Right lobe of liver (tissue), 6 donors: ENCODE measurements around the gene PARP8. TPM values are rescaled to one million over a fixed set of nuclear protein-coding genes. Genes with fewer than 3 reads are reported as not detected.

ENCODE experiments used
- ATAC-seq, 4 donors: fragments of 200-7000 bp; cut with Tn5 transposase; one replicate each; pipeline ENCODE4 v1.9.1; 2020; ENCODE audit warnings: mild to moderate bottlenecking in 4 of 4, moderate library complexity in 4 of 4
- DNase-seq, 3 donors: peaks; one replicate each; pipeline ENCODE4 v3.0.0-alpha.2; 2020
- H3K27ac ChIP-seq, 3 donors: fragments of 200-600 bp; one replicate each; pipeline ENCODE4 v1.8.0; 2022
- H3K27me3 ChIP-seq, 2 donors: fragments of 200-600 bp; one replicate each; pipeline ENCODE4 v1.8.0; 2022
- H3K36me3 ChIP-seq, 4 donors: fragments of 200-600 bp; sonication (generic) in 1 of 4; one replicate each; pipeline versions ENCODE4 v1.5.1 to v1.8.0; 2017 to 2022; ENCODE audit warnings: control low read depth in 1 of 4
- H3K4me1 ChIP-seq, 4 donors: fragments of 200-600 bp; sonication (generic) in 1 of 4; one replicate each; pipeline versions ENCODE4 v1.5.1 to v1.8.0; 2017 to 2022; ENCODE audit warnings: control low read depth in 1 of 4
- H3K4me3 ChIP-seq, 3 donors: fragments of 200-600 bp; one replicate each; pipeline ENCODE4 v1.8.0; 2022
- H3K9me3 ChIP-seq, 4 donors: fragments of 200-600 bp; sonication (generic) in 1 of 4; one replicate each; pipeline versions ENCODE4 v1.5.1 to v1.8.0; 2017 to 2022; ENCODE audit warnings: control low read depth in 1 of 4
- POLR2A ChIP-seq: fragments of 450-650 bp; IDR thresholded peaks from one replicate; pipeline ENCODE4 v1.6.1; 2017; ENCODE audit warnings: antibody characterized with exemption, mild to moderate bottlenecking
- WGBS: methylation state at CpG from one replicate; pipeline ENCODE4 v1.1.6; 2018; ENCODE audit warnings: low coverage, low lambda C conversion rate; ENCODE audit not compliant: insufficient coverage; ENCODE audit errors: missing lambda C conversion rate; 5-methylcytosine and 5-hydroxymethylcytosine counted together
- intact Hi-C, 2 donors: fragments of 100-400 bp; cut with DNase I; formaldehyde crosslinking; loops; one replicate each; pipeline versions ENCODE4 v1.11.2 to v1.14.1; 2022
- total RNA-seq, 6 experiments: library from RNA; depleted of rRNA in 2 of 6; stranded (reverse); fragments of >200 nt in 2 of 6; fragmentation: NEBNext Ultra II Directional in 3 of 6; extraction: Animal tissue kit (Norgen Biotek cat#: 25700) in 3 of 6; gene quantifications; one replicate each; pipeline versions ENCODE4 v1.1.0 to v1.2.4, GENCODE V29; 2016 to 2023
- TF ChIP-seq, protein P1 (sequence below), 4 donors: fragments of 200-600 bp in 3 of 4; fragments of 450-650 bp in 1 of 4; IDR thresholded peaks; one replicate each; pipeline versions ENCODE4 v1.5.1 to v1.8.0; 2016 to 2022; ENCODE audit warnings: antibody characterized with exemption in 4 of 4, mild to moderate bottlenecking in 2 of 4
- donor health status: DM: no; HTN: yes; CAD: no.
- donor health status: DM: no; HTN: no; CAD: no.
- donor health status: DM: no; HTN: no; CAD: no.
- donor health status: DM: no; HTN: yes; CAD: no.
- donor health status: DM: no; HTN: yes; CAD: no.

Gene PARP8
- total RNA-seq, 6 experiments from 2014 or later: 4.9 to 14.1 (median 10.1) TPM

DNA sequence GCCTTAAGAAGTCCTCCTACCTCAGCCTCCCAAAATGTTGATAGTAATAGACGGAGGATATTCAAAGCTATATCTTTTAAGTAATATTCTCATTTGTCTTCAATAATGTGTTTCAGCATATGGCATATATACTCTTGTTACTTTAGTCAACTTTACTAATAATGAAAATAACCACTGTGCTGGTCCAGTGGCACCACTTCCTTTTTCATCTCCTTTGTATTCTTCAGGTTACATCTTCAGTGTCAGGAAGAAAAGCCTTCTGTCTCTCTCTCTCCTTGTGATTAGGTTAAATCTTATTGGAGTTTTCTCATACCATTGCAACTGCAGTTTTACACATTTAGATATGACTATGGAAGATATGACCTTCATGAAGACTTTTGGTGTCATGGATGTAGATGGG is 31.3 kb downstream of the PARP8 start:
- no peak overlapping the region for H3K4me3 ChIP-seq
- ATAC-seq (no peak), DNase-seq (no peak)
- H3K27me3 ChIP-seq: no peaks in the 10 kb centered on the region
- no peaks in the 10 kb centered on the region for H3K36me3 ChIP-seq
- no peaks in the 10 kb centered on the region for H3K4me1 ChIP-seq
- intact Hi-C loops: no loop called here
- TF ChIP-seq, protein P1, sequence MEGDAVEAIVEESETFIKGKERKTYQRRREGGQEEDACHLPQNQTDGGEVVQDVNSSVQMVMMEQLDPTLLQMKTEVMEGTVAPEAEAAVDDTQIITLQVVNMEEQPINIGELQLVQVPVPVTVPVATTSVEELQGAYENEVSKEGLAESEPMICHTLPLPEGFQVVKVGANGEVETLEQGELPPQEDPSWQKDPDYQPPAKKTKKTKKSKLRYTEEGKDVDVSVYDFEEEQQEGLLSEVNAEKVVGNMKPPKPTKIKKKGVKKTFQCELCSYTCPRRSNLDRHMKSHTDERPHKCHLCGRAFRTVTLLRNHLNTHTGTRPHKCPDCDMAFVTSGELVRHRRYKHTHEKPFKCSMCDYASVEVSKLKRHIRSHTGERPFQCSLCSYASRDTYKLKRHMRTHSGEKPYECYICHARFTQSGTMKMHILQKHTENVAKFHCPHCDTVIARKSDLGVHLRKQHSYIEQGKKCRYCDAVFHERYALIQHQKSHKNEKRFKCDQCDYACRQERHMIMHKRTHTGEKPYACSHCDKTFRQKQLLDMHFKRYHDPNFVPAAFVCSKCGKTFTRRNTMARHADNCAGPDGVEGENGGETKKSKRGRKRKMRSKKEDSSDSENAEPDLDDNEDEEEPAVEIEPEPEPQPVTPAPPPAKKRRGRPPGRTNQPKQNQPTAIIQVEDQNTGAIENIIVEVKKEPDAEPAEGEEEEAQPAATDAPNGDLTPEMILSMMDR (IDR thresholded peaks at IDR 0.05): no peak
- no peak for TF ChIP-seq POLR2A
- no peaks in the 10 kb centered on the region for H3K9me3 ChIP-seq
- WGBS: 71% methylated on average over 1 of the region's 1 CpG
- no peak overlapping the region for H3K27ac ChIP-seq

DNA sequence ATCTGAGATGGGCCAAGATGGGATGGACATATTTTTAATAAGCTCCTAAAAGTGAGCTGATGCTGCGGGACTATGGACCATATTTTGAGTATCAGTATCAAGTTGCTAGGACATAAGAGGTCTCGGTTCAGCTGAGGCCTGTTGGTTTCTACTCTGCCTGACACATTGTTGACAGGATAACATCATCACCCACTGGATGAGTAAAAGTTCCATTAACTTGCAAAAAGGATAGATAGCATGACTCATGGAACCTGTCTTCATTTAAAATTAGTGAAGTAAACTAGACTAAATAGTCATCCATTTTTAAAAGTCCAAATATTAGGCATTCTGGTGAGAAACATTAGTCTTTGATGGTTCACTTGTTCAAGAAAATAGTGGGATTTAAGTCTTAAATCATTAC is 33.3 kb downstream of the PARP8 start:
- WGBS: 100% methylated on average over 1 of the region's 2 CpGs
- no peaks in the 10 kb centered on the region for H3K4me1 ChIP-seq
- TF ChIP-seq, protein P1 (IDR thresholded peaks at IDR 0.05): no peak

DNA sequence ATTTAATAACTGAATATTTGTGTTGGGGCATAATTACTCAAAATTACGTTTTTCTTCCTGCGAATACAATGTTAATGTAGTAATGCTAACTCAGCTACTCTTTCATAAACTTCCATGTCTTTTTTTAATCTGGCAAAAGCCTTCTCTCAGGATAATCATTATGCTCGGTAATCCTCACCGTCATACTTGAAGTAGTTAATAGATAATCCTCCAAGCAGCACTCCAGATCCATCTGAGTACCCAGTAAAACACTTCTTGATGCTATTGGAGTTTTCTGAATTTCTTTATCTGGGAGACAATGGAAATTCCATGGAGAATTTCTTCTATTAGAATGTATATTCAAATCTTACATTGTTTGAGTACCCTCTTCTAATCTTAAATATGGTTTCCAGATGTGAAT is 34.3 kb downstream of the PARP8 start:
- WGBS: 84% methylated on average over 4 of the region's 4 CpGs
- intact Hi-C loops: no loop called here
- ATAC-seq (no peak), DNase-seq (no peak)
- H3K4me1 ChIP-seq: no peaks in the 10 kb centered on the region
- H3K27me3 ChIP-seq: no peaks in the 10 kb centered on the region
- H3K4me3 ChIP-seq: no peak overlapping the region
- no peak overlapping the region for H3K27ac ChIP-seq
- TF ChIP-seq, protein P1 (IDR thresholded peaks at IDR 0.05): no peak
- no peaks in the 10 kb centered on the region for H3K36me3 ChIP-seq
- no peaks in the 10 kb centered on the region for H3K9me3 ChIP-seq

More for the DNA sequence above, 33.3 kb downstream of the PARP8 start:
- intact Hi-C loops: no loop called here
- no peaks in the 10 kb centered on the region for H3K36me3 ChIP-seq
- DNase-seq (no peak), ATAC-seq (peak in 1 of 4 donors; percentile 80)
- no peak overlapping the region for H3K27ac ChIP-seq
- no peaks in the 10 kb centered on the region for H3K9me3 ChIP-seq
- no peaks in the 10 kb centered on the region for H3K27me3 ChIP-seq
- H3K4me3 ChIP-seq: no peak overlapping the region

DNA sequence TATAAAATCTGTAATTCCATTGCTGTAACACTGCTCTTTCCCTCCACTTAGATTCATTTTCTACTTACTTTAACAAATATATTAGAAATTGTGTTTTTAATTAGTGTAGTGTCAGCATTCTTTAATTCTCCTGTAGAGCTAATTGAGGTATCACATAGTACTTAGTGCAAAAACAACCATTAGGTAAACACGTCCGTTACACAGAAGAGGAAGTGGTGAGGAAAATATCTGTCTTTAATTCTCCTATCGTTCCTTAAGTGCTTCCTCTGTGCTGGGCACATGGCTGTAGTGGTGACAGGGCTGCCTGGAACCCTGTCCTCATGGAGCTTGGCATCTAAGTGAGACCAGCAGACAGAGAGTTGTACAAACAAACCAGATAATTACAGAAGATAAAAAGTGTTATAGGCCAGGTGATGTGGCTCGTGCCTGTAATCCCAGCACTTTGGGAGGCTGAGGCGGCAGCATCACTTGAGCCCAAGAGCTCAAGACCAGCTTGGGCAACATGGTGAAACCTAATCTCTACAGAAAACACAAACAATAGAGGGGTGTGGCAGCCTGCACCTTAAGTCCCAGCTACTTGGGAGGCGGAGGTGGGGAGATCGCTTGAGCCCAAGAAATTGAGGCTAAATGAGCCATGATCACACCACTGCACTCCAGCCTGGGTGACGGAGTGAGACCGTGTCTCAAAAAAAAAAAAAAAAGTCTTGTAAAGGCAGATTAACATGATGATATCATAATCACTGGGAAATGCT is 36.4 kb downstream of the PARP8 start:
- Histone ChIP-seq H3K27me3 (no peaks in the 10 kb centered on the region), H3K4me3 (no peak overlapping the region), H3K36me3 (no peaks in the 10 kb centered on the region), H3K4me1 (no peaks in the 10 kb centered on the region), H3K27ac (no peak overlapping the region), H3K9me3 (no peaks in the 10 kb centered on the region)
- no peak for TF ChIP-seq POLR2A
- TF ChIP-seq, protein P1 (IDR thresholded peaks at IDR 0.05): no peak
- ATAC-seq: no peak
- 71% methylated on average over 7 of the region's 9 CpGs for WGBS
- intact Hi-C loops: no loop called here
- no peak for DNase-seq

DNA sequence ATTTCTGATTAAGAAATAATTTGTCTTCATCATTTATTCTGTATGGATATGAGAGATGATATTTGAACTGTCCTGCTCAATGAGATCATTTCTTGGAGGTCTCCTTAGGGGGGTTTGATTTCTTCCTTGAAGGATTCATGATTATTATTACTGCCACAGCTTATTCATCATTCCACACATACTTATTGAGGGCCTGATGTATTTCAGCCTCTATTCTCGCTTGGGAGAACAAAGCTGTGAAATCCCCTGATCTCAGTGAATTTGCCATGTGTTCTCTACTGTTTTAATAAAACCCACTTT is 36.9 kb downstream of the PARP8 start:
- H3K36me3 ChIP-seq: no peaks in the 10 kb centered on the region
- H3K9me3 ChIP-seq: no peaks in the 10 kb centered on the region
- intact Hi-C loops: no loop called here
- ATAC-seq (no peak), DNase-seq (no peak)
- 100% methylated on average over 1 of the region's 1 CpG for WGBS
- H3K27me3 ChIP-seq: no peaks in the 10 kb centered on the region
- TF ChIP-seq, protein P1 (IDR thresholded peaks at IDR 0.05): no peak
- TF ChIP-seq POLR2A: no peak
- no peaks in the 10 kb centered on the region for H3K4me1 ChIP-seq
- H3K27ac ChIP-seq: no peak overlapping the region
- H3K4me3 ChIP-seq: no peak overlapping the region
